NCI-H82 treated with DMSO at 0.1 percent for 48 hours (cell line): ENCODE data around the gene MRGPRX2.

ENCODE experiments used
- DNase-seq: peaks from one replicate; lab custom pipeline; 2025; ENCODE audit not compliant: unreplicated experiment; lab: John Stamatoyannopoulos, UW

The MRGPRX2 gene

GRCh38 chr11:19060629-19061028 lies at the start of gene MRGPRX2:
MRGPRX2 (minus strand) TSS chr11:19060717; CDS start chr11:19056402, 4,315 bp downstream.
- no peak for DNase-seq

- no peak for DNase-seq
These were observed 49.8 kb upstream of the MRGPRX2 start for GRCh38 chr11:19110295-19110694.

GRCh38 chr11:19107125-19107524 lies 46.6 kb upstream of the MRGPRX2 start:
- no peak for DNase-seq

- no peak for DNase-seq
These were observed 44.5 kb upstream of the MRGPRX2 start for GRCh38 chr11:19105011-19105410.

GRCh38 chr11:19102521-19102900 lies 42.0 kb upstream of the MRGPRX2 start:
- no peak for DNase-seq

- DNase-seq = no peak
These were observed 41.4 kb upstream of the MRGPRX2 start for GRCh38 chr11:19101796-19102520.

- DNase-seq = no peak
These were observed 40.4 kb upstream of the MRGPRX2 start for GRCh38 chr11:19100885-19101284.

GRCh38 chr11:19099093-19099492 lies 38.6 kb upstream of the MRGPRX2 start:
- no peak for DNase-seq

- DNase-seq = no peak
These were observed 34.3 kb upstream of the MRGPRX2 start for GRCh38 chr11:19094859-19095258.

- DNase-seq = no peak
These were observed 33.5 kb upstream of the MRGPRX2 start for GRCh38 chr11:19093976-19094375.

- no peak for DNase-seq
These were observed 32.3 kb upstream of the MRGPRX2 start for GRCh38 chr11:19092850-19093249.

- no peak for DNase-seq
These were observed 31.8 kb upstream of the MRGPRX2 start for GRCh38 chr11:19092342-19092741.

GRCh38 chr11:19091366-19091765 lies 30.8 kb upstream of the MRGPRX2 start:
- DNase-seq = no peak

- DNase-seq = no peak
These were observed 28.9 kb upstream of the MRGPRX2 start for GRCh38 chr11:19089421-19089820.

- no peak for DNase-seq
These were observed 28.3 kb upstream of the MRGPRX2 start for GRCh38 chr11:19088791-19089190.

GRCh38 chr11:19087658-19088057 lies 27.1 kb upstream of the MRGPRX2 start:
- DNase-seq = no peak

GRCh38 chr11:19084661-19085315 lies 24.3 kb upstream of the MRGPRX2 start:
- DNase-seq = no peak

- no peak for DNase-seq
These were observed 22.6 kb upstream of the MRGPRX2 start for GRCh38 chr11:19083166-19083565.

- no peak for DNase-seq
These were observed 20.1 kb upstream of the MRGPRX2 start for GRCh38 chr11:19080579-19080993.

- DNase-seq = no peak
These were observed 19.3 kb upstream of the MRGPRX2 start for GRCh38 chr11:19079643-19080440.

- no peak for DNase-seq
These were observed 17.4 kb upstream of the MRGPRX2 start for GRCh38 chr11:19077965-19078364.
